Lower lobe of right lung (tissue), 2 donors: ENCODE results near the gene PRKCH. TPM values are rescaled to one million over a fixed set of nuclear protein-coding genes. Genes with fewer than 3 reads are reported as not detected.
A peak's percentile ranks its signal among the peaks of the same experiment; 100 is the strongest.

Experiments used
- ATAC-seq, 2 donors: fragments of 200-7000 bp; cut with Tn5 transposase; one replicate each; pipeline ENCODE4 v1.9.1; 2020 to 2022; ENCODE audit warnings: mild to moderate bottlenecking in 2 of 2, moderate library complexity in 2 of 2
- DNase-seq: peaks from one replicate; pipeline ENCODE4 v3.0.0-alpha.2; 2020
- H3K27ac ChIP-seq: fragments of 200-600 bp; one replicate; pipeline ENCODE4 v1.8.0; 2022
- H3K27me3 ChIP-seq: fragments of 200-600 bp; one replicate; pipeline ENCODE4 v1.8.0; 2022; ENCODE audit warnings: low read depth
- H3K36me3 ChIP-seq: fragments of 200-600 bp; one replicate; pipeline ENCODE4 v1.8.0; 2022; ENCODE audit warnings: mild to moderate bottlenecking
- H3K4me1 ChIP-seq: fragments of 200-600 bp; one replicate; pipeline ENCODE4 v1.8.0; 2022
- H3K4me3 ChIP-seq: fragments of 200-600 bp; one replicate; pipeline ENCODE4 v1.8.0; 2022; ENCODE audit warnings: mild to moderate bottlenecking
- H3K9me3 ChIP-seq: fragments of 200-600 bp; one replicate; pipeline ENCODE4 v1.8.0; 2022
- CTCF ChIP-seq: fragments of 200-600 bp; IDR thresholded peaks from one replicate; pipeline ENCODE4 v1.8.0; 2022; ENCODE audit warnings: antibody characterized with exemption, mild to moderate bottlenecking
- intact Hi-C: fragments of 100-400 bp; cut with DNase I; formaldehyde crosslinking; loops from one replicate; pipeline ENCODE4 v1.11.0; 2022
- total RNA-seq: library from RNA; stranded (reverse); fragmentation: NEBNext Ultra II Directional; extraction: Animal tissue kit (Norgen Biotek cat#: 25700); gene quantifications from one replicate; pipeline ENCODE4 v1.2.1, GENCODE V29; 2021
- donor health status: DM: no; HTN: yes; CAD: no; lungs with severe emphysema.

Gene PRKCH
- total RNA-seq, 1 donor from 2014 or later = 60.9 TPM

GRCh38 chr14:61454545-61454944 is 133.2 kb downstream of the PRKCH start:
- H3K36me3 ChIP-seq = peaks cover 30% of the 10 kb centered on the region
- DNase-seq (no peak), ATAC-seq (peak in 1 of 2 donors; percentile 11)
- intact Hi-C loops = no loop called here
- TF ChIP-seq CTCF = no peak
- no peaks in the 10 kb centered on the region for H3K9me3 ChIP-seq
- H3K27me3 ChIP-seq = no peaks in the 10 kb centered on the region
- H3K4me3 ChIP-seq = no peak overlapping the region
- H3K27ac ChIP-seq = no peak overlapping the region
- H3K4me1 ChIP-seq = peaks cover 4% of the 10 kb centered on the region

DNA sequence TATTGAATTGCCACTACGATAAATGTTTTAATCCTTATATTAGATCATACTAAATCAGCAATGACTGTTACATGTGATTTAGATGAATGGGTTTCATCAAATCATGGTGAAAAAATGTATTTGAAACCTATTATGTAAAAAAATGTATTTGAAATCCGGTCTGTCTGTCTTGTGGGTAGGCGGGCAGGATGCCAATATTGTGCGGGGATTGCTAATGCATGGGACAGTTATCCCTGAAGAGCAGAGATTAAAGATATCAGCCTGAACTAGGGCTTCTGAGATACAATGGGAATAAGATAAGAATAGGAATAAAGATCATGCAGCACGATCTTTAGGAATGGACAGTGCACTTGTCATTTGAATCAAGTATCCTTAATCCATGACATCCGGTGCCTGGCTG is 134.0 kb downstream of the PRKCH start:
- ATAC-seq = no peak
- intact Hi-C loops = no loop called here
- H3K36me3 ChIP-seq = peaks cover 30% of the 10 kb centered on the region
- no peaks in the 10 kb centered on the region for H3K9me3 ChIP-seq
- no peak for DNase-seq
- TF ChIP-seq CTCF = no peak
- no peak overlapping the region for H3K4me3 ChIP-seq
- no peak overlapping the region for H3K27ac ChIP-seq
- H3K4me1 ChIP-seq = peaks cover 4% of the 10 kb centered on the region
- H3K27me3 ChIP-seq = no peaks in the 10 kb centered on the region

DNA sequence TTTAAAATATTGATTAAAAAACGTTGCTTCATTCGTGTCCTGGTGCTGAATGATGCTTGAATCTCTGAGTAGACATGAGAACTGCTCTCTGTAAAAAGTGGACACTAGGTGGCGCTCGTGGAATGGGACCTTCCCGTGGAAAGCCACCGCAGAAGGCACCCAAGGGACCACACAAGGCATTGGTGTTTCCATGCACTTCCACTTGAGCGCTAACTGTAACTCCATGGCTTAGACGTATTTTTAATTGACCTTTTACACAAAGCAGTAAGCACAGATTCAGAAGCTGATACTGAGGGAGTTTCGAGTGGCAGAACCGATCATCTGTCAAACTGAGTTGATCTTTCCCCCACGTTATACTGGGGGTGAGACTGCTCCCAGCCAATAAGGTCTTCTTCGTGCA is 135.3 kb downstream of the PRKCH start:
- ATAC-seq = peak; percentile 84 to 87

GRCh38 chr14:61458766-61459165 is 137.4 kb downstream of the PRKCH start:
- ATAC-seq (no peak), DNase-seq (no peak)
- intact Hi-C loops = no loop called here
- no peak for TF ChIP-seq CTCF
- Histone ChIP-seq H3K4me1 (peaks cover 9% of the 10 kb centered on the region), H3K27ac (no peak overlapping the region), H3K4me3 (no peak overlapping the region), H3K27me3 (no peaks in the 10 kb centered on the region), H3K36me3 (peaks cover 28% of the 10 kb centered on the region), H3K9me3 (no peaks in the 10 kb centered on the region)

More for the DNA sequence above, 135.3 kb downstream of the PRKCH start:
- intact Hi-C loops = no loop called here
- peak; percentile 85 for TF ChIP-seq CTCF
- Histone ChIP-seq H3K27me3 (no peaks in the 10 kb centered on the region), H3K4me3 (no peak overlapping the region), H3K4me1 (peaks cover 5% of the 10 kb centered on the region), H3K9me3 (no peaks in the 10 kb centered on the region), H3K36me3 (peaks cover 30% of the 10 kb centered on the region), H3K27ac (no peak overlapping the region)
- DNase-seq = peak; percentile 77

DNA sequence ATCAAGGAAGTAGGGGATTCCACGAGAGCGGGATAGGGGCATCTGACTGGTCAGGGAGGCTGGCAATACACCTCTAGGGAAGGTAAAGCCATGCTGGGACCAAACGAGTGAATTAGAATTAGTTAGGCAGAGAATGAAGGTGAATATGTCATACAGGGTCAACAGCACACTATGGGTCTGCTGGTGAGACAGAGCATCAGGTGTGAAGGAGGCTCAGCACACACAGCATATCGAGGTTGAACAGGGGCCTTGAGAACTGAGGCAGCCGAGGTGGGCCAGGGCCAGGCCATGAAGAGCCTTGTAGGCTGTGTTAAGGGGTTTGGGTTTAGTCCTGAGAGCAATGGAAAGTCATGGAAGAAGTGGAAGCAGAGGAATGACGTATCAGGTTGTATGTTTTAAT is 137.8 kb downstream of the PRKCH start:
- Histone ChIP-seq H3K27ac (no peak overlapping the region), H3K9me3 (no peaks in the 10 kb centered on the region), H3K27me3 (no peaks in the 10 kb centered on the region), H3K4me3 (no peak overlapping the region), H3K36me3 (peaks cover 25% of the 10 kb centered on the region), H3K4me1 (peaks cover 6% of the 10 kb centered on the region)
- no peak for TF ChIP-seq CTCF
- DNase-seq (no peak), ATAC-seq (no peak)
- intact Hi-C loops = no loop called here

DNA sequence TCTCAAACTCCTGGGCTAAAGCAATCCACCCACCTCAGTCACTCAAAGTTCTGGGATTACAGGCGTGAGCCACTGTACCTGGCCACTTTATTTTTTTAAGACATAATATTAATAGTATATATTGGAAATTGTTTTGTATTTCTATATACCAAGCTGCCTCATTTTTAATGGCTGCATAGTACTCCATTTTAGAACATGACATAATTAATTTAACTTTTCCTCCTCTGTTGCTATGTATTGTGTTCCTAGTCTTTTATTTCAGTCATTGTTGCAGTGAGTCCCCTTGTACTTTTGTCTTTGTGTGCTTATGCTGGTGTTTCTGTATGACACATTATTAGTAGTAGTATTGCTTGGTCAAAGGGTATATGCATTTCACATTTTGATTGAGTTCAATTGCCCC is 138.7 kb downstream of the PRKCH start:
- H3K4me3 ChIP-seq = no peak overlapping the region
- DNase-seq = no peak
- no peak for ATAC-seq
- no peak for TF ChIP-seq CTCF
- H3K27ac ChIP-seq = no peak overlapping the region
- H3K4me1 ChIP-seq = peaks cover 6% of the 10 kb centered on the region
- H3K9me3 ChIP-seq = no peaks in the 10 kb centered on the region
- intact Hi-C loops = loop anchor here (10.0 kb wide), 2 partner anchors 275 to 375 kb away; no protein-coding TSS in a partner anchor
- no peaks in the 10 kb centered on the region for H3K27me3 ChIP-seq
- peaks cover 25% of the 10 kb centered on the region for H3K36me3 ChIP-seq
